NCI-H187 treated with DMSO at 0.1 percent for 48 hours (cell line): ENCODE results near the gene CAPN5.
"Not testable (repeated sequence)": the region's sequence is repeated elsewhere in the genome, so short reads cannot be mapped to it uniquely, and the experiment has no call there.

Source experiments
- DNase-seq: peaks from one replicate; lab custom pipeline; 2025; lab: John Stamatoyannopoulos, UW

Gene CAPN5

DNA sequence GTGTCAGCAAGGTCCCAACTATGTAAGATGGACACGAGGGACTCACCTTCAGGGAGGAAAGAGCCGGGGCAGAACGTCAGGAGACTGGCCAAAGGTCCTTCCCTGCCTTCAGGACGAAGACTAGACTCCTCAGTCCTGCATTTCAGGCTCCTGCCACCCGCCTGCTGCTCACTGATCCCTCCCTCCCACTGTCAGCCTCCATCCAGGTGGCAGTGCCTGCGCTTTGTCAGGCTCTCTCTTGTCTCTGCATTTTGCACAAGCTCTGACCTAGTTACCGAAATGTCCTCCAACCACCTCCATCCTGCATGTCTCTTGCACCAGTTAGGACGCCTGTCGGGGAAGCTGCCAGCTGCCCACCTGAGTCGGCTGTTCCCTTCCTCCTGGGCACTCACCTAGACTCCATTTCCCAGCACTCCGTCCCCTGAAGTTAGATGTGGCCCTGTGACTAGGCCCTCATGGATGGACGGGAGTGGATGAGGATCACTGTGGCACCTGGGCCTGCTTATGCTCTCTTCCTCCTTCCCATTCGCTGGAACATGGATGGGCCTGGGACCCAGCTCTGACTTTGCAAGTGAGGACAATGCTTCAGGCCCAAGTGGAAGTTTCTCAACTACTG is 24.6 kb upstream of the CAPN5 start:
- no peak for DNase-seq

DNA sequence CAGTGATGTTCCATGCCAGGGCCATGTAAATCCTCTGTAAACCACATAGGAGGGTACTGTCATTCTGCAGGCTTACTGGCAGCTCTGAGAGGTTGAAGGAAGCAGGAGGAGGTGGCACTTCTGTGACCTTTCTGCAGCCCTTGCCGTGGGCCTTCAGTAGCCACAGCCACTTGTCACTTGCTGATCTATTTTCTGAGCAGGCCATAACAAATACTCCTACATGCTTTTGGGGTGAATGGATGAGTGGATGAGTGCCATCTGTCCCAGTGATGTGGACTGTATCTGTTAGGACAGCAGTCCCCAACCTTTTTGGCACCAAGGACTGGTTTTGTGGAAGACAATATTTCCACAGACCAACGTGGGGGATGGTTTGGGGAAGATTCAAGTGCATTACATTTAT is 22.4 kb upstream of the CAPN5 start:
- DNase-seq = no peak

DNA sequence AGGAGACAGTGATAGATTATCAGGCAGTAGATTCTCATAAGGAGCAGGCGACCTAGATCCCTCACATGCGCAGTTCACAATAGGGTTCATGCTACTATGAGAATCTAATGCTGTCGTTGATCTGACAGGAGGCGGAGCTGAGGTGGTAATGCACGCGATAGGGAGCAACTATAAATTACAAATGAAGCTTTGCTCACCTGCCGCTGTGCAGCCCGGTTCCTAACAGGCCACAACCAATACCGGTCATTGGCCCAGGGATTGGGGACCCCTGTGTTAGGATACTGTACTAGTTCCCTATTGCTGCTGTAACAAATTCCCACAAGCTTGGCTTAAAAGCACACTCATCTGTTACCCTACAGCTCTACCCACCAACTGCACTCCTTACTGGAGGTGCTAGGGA is 21.9 kb upstream of the CAPN5 start:
- DNase-seq = no peak

DNA sequence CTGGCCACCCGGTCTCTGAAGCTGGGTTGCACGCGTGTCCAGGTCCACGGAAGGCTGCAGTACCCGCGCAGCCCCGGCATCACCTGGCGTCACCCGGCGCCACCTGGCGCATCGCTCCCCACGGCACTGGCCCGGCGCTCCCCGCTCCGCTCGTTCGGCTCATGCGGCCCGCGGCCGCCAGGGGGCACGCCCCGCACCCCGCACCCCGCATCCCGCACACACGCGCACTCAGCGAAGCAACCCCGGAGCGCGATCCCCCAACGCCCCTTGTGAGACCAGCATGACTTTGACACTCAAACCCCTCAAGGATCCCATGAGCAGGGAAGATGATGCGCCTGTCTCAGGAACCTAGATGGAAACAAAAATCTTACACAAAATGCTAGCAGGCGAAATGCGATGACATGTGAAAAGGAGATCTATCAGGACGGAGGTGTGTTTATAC is 20.7 kb upstream of the CAPN5 start:
- no peak for DNase-seq

DNA sequence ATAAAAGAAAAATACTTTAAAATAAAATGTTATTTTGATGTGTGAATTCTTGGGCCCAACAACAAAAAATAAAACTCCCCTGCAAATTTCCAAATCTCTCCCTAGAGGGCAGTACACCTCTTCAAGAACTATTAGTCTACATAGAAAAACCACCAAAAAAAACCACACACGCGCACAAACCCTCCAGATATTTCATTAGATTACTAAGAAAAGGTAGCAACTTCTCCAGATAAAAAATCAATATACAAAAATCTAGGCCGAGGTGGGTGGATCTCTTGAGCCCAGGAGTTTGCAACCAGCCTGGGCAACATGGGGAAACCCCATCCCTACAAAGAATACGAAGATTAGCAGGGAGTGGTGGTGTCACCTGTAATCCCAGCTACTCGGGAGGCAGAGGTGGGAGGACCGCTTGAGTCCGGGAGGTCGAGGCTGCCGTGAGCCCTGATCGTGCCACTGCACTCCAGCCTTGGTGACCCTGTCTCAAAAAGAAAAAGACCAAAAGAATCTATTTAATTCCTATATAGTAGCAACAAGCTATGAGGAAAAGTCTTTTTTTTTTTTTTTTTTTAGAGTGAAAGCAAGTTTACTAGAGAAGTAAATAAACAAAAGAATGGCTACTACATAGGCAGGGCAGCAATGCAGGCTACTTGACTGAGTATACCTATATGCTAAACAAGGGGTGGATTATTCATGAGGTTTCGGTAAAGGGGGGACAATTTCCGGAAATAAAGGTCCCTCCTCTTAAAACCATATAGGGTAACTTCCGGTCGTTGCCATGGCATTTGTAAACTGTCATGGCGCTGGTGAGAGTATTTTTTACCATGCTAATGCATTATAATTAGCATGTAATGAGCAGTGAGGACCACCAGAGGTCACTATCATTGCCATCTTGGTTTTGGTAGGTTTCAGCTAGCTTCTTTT is 19.5 kb upstream of the CAPN5 start:
- DNase-seq = peak; percentile 50

DNA sequence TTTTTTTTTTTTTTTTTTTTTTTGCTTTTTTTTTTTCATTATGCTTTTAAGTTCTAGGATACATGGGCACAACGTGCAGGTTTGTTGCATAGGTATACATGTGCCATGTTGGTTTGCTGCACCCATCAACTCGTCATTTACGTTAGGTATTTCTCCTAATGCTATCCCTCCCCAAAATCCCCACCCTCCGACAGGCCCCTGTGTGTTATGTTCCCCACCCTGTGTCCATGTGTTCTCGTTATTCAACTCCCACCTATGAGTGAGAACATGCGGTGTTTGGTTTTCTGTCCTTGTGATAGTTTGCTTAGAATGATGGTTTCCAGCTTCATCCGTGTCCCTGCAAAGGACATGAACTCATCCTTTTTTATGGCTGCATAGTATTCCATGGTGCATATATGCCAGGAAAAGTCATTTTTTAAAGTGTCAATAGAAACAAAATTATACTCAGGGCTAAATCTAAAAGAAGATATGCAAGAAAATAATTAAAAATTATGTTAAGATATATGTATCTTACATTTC is 18.8 kb upstream of the CAPN5 start:
- not testable (repeated sequence) for DNase-seq

DNA sequence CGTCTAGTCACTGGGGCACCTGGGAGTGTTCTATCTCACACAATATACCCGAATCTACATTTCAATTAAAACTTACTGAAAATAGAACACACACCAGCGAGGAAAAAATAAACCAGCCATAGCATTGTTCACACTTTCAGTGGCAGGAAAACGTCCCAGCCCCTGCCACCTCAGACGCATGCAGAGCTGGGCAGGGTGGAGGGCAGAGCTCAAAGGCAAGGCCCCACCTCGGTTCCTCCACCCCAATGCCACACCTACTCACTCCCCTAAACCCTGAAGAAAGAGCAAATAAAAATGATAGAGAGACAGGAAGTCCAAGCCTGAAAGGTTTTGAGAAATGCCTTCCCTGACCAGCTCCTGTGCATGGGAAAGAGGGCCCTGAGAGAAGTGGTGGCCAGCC is 17.7 kb upstream of the CAPN5 start:
- DNase-seq = no peak

DNA sequence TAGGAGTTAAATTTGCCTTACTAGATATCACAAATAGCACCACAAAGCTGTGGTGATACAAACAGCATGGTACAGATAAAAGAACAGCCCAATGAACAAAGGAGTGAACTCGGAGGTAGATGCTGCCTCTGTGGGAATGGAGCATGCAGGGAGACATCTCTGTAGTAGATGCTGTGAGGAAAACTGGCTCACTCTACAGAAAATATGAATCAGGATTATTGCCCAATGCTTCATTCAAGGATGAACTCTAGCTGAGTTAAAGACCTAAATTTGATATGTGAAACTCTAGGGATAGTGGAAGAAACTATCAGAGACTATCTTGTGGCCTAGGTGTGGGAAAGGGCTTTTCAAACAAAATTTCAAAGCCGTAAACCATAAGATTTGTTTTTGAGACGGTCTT is 15.3 kb upstream of the CAPN5 start:
- no peak for DNase-seq

DNA sequence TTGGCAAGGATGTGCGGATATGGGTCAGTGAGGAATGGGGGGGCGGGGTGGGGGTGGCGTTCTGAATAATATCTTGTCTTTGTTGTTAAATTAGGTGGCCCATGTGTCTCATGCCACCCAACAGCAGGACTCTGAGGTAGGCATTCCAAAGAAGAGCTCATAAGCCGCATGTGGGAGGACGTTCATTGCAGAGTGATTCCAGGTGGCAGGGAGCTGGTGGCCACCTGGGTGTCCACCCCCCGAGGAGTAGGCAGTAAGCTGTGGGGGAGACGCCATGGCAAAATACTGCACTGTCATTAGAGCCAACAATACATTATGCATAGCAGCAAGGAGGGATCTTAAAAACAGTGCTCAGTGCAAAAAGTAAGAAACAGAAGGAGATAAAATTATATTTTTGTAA is 14.3 kb upstream of the CAPN5 start:
- DNase-seq = no peak

DNA sequence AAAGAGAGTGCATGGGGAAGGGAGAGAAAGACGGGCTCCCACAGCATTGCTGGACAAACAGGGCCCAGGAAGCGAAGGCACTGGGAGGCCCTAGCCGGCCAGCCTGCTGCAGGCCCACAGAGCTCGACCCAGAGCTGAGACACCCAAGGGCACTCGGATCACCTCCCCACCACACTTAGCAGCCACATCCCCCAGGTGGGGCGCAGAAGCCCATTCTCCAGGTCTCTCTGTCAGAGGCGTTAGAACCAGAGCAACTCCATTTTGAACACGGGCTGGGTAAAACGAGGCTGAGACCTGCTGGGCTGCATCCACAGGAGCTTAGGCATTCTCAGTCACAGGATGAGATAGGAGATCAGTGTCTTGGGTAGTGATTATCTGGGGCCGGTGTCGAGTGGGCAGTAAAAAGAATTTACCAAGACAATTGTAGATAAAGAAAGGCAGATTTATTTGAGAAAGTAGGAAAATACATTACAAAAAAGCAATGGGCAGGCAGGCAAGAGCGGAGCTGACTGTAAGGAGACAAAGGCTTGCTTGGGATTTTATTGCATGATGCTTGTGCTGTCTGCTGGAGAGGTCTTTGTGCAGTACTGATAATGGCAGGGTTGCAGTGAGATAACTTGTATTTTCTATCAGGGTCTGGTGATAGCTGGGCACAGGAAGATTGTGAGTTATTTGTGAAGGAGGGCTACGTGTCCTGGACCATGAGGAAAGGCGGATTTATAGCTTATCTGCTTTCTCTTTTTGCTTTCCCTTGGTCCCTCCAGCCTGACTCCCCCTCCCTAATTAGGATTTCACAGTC is 13.4 kb upstream of the CAPN5 start:
- no peak for DNase-seq

DNA sequence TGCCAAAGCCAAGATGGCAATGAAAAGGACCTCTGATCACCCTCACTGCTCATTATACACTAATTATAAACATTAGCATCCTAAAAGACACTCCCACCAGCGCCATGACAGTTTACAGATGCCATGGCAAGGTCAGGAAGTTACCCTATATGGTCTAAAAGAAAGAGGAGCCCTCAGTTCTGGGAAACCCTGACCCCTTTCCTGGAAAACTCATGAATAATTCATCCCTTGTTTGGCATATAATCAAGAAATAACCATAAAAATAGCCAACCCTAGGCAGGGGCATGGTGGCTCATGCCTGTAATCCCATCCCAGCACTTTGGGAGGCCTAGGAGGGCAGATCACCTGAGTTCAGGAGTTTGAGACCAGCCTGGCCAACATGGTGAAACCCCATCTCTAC is 12.7 kb upstream of the CAPN5 start:
- DNase-seq = no peak

DNA sequence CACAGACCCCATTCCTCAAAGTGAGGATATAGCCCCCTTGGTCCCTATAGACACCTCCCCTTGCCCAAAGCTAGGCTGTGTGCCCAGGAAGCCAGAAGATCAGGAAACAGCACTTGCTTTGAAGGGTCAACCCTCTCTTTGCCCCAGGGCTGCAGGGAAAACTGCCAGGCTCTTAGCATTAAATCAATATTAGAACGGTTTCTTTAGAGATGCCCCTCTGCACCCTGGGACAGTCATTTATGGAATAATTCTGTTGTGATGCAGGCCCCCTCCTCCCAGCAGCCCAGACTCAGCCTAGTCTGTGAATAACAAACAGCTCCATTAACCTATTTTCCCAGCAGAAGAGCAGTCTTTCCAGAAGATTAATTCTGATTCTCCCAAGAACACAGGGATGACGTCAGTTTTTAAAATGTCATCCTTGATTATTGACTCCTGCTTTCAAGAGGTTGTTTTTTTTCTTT is 11.6 kb upstream of the CAPN5 start:
- DNase-seq = no peak

DNA sequence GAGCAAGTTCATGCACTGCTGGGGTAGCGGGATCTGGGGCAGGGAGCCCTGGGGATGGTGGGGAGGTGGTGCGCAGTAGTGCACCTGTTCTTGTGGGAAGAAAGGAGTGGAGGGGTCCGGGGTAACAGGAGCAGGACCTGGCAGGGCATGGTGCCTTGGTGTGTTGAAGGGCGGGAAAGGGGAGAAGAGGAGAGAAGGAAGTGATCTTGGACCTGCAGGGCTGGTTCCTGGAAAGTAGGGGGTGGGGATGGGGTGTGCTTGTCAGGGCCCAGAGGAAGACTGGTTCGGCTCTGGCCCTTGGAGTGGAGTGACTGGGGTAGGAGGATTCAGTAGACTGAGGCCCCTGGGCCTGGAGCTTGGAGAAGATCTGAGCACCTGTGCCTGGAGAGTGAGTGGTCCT is 10.9 kb upstream of the CAPN5 start:
- DNase-seq = no peak

DNA sequence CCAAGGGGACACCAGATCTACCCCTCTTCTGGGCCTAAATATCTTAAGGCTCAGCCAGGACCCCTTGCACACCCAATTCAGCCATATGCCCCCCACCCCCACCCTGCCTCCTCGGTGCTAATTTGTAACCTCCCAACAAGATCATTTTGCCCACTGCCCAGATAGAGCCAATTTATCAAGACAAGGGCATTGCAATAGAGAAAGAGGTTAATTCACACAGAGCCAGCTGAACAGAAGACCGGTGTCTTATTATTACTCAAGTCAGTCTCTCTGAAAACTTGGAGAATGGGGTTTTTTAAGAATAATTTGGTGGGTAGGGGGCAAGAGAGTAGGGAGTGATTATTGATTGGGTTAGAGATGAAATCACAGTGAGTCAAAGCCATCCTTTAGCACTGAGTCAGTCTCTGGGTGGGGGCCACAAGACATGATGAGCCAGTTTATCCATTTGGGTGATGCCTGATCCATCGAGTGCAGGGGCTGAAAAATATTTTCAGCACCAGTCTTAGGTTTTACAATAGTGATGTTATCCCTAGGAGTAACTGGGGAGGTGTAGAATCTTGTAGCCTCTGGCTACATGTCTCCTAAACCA is 9.9 kb upstream of the CAPN5 start:
- DNase-seq = no peak

DNA sequence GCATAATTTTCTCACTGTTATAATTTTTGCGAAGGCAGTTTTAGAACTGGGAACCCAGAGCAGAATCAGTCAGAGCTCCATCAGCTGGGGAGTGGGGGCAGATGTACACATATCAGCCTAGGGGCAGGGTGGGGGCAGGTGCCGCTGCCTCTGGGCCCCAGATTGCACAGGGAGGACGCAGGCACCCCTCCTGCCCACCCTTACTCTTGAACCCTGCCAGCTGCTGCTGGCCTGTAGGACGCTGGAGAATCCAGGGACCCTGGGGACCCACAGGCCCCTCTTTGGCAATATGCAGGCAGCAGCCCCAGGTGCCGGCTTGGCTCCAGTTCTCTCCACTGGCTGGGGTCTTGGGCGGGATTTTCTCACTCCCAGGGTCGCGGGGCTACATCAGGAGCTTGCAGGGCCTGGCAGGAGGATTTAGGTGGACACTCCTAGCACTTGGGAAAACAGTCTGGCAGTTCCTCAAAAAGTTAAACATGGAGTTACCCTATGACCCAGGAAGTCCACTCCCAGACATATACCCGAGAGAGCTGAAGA is 8.8 kb upstream of the CAPN5 start:
- DNase-seq = no peak

DNA sequence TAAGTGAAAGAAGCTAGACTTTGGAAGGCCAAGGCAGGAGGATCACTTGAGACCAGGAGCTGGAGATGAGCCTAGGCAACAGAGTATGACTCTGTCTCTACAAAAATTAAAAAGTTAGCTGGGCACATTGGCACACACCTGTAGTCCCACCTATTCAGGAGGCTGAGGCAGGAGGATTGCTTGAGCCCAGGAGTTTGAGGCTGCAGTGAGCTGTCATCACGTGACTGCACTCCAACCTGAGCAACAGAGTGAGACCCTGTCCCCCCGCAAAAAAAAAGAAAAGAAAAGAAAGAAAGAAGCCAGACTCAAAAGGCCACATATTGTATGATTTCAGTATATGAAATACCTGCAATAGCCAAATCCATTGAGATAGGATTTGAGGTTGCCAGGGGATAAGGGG is 7.9 kb upstream of the CAPN5 start:
- no peak for DNase-seq

DNA sequence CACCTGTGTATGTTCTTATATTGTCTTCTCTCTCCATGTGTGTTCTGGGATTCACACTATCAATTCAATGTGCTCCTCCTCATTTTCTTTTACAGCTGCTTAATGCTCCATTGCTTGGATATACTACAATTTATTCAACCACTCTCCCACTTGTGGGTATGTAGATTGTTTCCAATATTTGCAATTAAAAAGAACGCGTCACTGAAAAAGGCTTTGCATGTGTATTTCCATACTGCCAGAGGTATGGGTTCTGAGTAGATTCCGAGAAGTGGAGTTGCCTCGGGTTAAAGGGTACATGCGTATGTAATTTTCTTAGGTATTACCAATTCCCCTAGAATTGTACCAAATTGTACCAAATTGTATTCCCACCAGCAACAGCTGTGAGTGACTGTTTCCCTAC is 7.0 kb upstream of the CAPN5 start:
- DNase-seq = no peak

DNA sequence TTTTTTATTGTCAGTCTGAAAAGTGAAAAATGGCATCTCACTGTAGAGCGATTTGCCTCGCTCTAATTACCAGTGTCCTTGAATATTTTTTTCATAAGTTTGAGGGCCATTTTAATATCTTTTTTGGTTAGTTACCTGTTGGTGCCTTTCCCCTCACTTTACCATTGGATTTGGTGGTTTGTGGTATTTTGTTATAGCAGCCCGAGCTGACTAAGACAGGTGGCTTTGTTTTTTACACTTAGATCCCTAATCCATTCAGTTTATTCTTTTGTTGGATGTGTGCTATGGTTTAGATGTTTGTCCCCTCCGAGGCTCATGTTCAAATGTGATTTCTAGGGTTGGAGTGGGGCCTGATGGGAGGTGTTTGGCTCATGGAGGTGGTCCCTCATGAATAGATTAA is 6.5 kb upstream of the CAPN5 start:
- no peak for DNase-seq

DNA sequence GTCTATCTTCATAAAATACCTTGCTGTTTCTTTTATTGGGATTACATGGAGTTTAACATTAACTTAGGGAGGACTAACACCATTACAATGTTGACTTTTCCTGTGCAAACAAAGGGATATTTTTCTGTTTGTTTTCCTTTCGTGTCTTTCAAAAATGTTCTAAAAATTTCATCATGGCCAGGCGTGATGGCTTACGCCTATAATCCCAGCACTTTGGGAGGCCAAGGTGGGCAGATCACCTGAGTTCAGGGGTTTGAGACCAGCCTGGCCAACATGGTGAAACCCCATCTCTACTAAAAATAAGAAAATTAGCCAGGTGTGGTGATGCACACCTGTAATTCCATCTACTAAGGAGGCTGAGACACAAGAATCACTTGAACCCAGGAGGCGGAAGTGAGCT is 5.5 kb upstream of the CAPN5 start:
- DNase-seq = not testable (repeated sequence)

DNA sequence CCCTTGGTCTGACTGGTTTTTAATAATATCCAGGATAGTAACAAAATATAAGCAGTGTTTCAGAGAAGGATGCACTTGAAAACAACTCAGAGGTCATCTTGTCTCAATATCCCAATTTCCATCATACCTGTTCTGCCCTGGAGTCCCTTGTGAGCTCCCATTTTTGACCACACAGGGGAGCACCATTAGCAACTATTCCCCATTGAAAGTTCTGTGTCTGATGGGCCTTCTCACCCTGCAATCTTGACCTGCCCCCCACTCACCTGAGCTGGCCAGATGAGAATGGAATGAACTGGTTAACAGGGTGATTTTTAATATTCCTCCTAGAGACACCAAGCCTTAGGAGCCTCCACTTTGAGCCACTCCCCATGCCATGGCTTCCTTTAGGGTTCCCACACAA is 3.8 kb upstream of the CAPN5 start:
- DNase-seq = no peak

DNA sequence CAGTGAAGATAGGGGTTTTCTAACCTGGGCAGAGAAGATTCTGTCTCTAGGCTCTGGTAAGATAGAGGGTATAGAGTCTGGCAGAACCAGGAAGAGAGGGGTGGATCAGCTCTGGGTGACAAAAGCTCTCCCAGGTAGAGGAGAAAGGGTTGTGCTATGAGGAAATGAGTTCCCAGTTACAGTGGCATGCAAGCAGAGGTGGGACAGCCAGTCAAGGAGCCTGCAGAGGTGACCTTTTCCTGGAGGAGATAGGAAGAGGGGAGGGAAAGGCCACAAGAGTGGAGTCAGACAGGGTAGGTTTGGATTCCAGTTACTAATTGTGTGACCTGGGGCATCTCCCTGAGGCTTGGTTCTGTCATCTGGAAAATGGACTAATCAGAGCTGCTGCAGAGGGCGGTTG is 3.4 kb upstream of the CAPN5 start:
- no peak for DNase-seq

DNA sequence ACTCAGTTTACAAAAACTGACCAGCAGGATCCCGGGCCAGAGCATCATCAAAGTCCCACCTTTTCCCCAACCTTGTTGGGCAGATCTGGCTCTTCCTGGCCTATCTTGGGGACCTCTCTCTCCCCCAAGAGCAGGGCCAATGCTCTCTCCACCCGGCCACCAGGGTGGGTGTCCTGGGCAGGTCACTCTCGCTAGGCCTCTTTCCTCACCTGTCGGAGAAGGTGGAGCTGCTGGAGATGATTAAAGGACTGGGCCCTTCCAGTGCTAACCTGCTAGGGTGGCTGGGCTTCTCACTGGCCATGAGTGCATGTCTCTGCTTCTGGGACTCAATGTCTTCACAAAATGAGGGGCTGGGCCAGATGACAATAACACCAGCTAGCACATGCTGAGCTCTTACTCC is 2.9 kb upstream of the CAPN5 start:
- DNase-seq = no peak
